SH-SY5Y (cell line): Measurements from ENCODE around the gene MAPK12.

ENCODE experiments used
- GATA2 ChIP-seq: IDR thresholded peaks from 2 replicates; pipeline ENCODE4 v1.6.1; 2011; ENCODE audit warnings: mild to moderate bottlenecking, low read depth, low read length
- GATA3 ChIP-seq: IDR thresholded peaks from 2 replicates; pipeline ENCODE4 v1.6.1; 2011; ENCODE audit warnings: low read depth, mild to moderate bottlenecking, low read length, moderate library complexity

GRCh38 chr22:50269573-50269969 lies 8.1 kb upstream of the MAPK12 start:
- TF ChIP-seq GATA3 = no peak
- no peak for TF ChIP-seq GATA2
